PC-3 (cell line): ENCODE results near the gene CMTM2.

Experiments used
- EZH2 ChIP-seq: fragments of 300-600 bp; sonication (generic); IDR thresholded peaks from one replicate; pipeline ENCODE4 v1.6.1; 2017; ENCODE audit warnings: antibody characterized with exemption, mild to moderate bottlenecking, low read length; ENCODE audit not compliant: unreplicated experiment
- TF ChIP-seq, protein P1 (sequence below): fragments of 300-600 bp; sonication (generic); conservative IDR thresholded peaks from 2 replicates; pipeline ENCODE4 v1.5.1; 2017; ENCODE audit warnings: antibody characterized with exemption, low read depth, mild to moderate bottlenecking, low read length

DNA sequence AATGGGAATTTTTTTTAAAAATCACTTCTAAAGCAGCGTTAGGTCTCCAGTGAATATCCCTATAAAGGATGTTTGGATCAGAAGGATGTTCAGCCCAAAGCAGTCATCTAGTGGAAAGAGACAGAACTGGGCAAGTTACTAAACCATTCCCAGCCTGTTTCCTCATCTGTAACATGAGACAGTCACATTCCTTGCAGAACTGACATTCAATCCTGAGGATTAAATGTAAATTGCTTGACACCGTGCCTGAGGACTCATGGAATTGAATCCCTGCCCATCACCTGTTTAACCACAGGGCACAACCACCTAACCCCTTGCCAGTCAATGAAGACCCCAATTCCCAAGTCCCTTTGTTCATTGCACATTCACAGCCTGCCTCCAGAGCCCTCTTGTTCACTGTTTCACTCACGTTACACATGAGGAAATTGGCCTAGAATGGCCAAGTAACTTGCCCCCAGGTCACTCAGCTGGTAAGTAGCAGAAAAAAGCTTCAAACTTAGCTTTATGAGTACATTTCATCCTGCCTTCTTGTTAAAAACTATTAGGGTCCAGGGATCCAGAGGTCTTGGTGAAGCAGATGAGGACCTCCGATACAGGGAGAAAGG lies 1.4 kb downstream of the CMTM2 start:
- TF ChIP-seq, protein P1, sequence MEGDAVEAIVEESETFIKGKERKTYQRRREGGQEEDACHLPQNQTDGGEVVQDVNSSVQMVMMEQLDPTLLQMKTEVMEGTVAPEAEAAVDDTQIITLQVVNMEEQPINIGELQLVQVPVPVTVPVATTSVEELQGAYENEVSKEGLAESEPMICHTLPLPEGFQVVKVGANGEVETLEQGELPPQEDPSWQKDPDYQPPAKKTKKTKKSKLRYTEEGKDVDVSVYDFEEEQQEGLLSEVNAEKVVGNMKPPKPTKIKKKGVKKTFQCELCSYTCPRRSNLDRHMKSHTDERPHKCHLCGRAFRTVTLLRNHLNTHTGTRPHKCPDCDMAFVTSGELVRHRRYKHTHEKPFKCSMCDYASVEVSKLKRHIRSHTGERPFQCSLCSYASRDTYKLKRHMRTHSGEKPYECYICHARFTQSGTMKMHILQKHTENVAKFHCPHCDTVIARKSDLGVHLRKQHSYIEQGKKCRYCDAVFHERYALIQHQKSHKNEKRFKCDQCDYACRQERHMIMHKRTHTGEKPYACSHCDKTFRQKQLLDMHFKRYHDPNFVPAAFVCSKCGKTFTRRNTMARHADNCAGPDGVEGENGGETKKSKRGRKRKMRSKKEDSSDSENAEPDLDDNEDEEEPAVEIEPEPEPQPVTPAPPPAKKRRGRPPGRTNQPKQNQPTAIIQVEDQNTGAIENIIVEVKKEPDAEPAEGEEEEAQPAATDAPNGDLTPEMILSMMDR, result no peak
- TF ChIP-seq EZH2, result no peak
